Measurements from ENCODE around the gene RAB14. TPM values are rescaled to one million over a fixed set of nuclear protein-coding genes. Genes with fewer than 3 reads are reported as not detected.

RAB14 gene
- total RNA-seq, 3 donors from 2014 or later, result 70.1 to 87.2 (median 76.2) TPM

DNA sequence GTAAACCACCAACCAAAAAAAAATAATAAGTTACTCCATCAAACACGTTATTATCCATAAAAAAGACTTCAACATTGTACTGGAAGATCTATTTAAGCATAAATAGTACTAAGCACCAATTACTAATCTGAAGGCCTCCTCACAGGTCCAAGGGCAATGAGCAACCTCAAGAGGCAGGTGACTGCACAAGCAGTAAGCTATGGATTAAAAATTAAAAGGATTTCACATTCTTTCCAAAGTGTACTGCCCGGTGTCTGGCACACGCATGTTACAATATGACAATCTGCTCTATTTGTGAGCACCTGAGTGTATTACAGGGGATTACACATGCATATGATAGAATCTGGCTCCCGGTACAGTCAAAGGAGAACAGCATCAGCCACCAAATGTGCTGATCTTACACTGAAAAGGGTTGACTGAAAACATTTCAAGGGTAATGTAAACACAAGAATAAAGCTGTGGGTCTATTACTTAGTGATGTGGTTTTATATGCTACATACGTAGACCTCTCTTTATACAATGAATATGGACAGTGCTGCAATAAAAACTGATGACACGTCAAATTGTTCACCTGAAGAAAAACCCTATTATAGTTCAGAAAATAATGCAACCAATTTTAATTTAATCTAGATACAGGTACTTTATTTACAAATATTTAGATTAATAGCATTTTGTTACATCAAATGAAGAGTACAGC, 22.8 kb downstream of the RAB14 start:
- ATAC-seq (no peak), DNase-seq (no peak)
- intact Hi-C loops (cut with DNase I, micrococcal nuclease), result no loop called here
- TF ChIP-seq, protein P1, sequence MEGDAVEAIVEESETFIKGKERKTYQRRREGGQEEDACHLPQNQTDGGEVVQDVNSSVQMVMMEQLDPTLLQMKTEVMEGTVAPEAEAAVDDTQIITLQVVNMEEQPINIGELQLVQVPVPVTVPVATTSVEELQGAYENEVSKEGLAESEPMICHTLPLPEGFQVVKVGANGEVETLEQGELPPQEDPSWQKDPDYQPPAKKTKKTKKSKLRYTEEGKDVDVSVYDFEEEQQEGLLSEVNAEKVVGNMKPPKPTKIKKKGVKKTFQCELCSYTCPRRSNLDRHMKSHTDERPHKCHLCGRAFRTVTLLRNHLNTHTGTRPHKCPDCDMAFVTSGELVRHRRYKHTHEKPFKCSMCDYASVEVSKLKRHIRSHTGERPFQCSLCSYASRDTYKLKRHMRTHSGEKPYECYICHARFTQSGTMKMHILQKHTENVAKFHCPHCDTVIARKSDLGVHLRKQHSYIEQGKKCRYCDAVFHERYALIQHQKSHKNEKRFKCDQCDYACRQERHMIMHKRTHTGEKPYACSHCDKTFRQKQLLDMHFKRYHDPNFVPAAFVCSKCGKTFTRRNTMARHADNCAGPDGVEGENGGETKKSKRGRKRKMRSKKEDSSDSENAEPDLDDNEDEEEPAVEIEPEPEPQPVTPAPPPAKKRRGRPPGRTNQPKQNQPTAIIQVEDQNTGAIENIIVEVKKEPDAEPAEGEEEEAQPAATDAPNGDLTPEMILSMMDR (IDR thresholded peaks at IDR 0.05), result no peak
- no peak overlapping the region for H3K4me3 ChIP-seq
- H3K36me3 ChIP-seq (ENCODE audit: low read depth), result no peaks in the 10 kb centered on the region
- H3K4me1 ChIP-seq (ENCODE audit: low read depth), result no peaks in the 10 kb centered on the region
- no peaks in the 10 kb centered on the region for H3K9me3 ChIP-seq

DNA sequence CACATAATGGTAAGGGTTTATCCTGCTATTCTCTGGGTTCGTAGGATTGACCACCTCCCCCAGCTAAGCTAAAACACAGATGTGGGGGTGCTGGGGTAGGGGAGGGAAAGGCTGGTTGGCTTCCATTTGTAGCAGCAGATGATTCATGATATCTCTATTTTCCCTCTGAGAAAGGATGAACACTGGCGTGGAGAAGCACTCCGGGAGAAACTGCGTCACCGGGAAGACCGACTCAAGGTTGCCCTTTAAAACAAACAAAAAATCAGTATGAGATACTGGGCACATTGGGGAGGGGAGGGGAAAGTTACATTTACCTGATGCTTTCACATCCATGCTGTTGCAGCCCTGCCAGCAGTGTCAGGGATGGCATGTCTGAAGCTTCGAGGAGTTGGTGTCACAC, 28.2 kb downstream of the RAB14 start:
- DNase-seq, result no peak
- H3K36me3 ChIP-seq (ENCODE audit: low read depth), result no peaks in the 10 kb centered on the region
- H3K9me3 ChIP-seq, result no peaks in the 10 kb centered on the region
- no peak for ATAC-seq
- H3K4me3 ChIP-seq, result no peak overlapping the region
- H3K4me1 ChIP-seq (ENCODE audit: low read depth), result no peaks in the 10 kb centered on the region
- TF ChIP-seq, protein P1 (IDR thresholded peaks at IDR 0.05), result no peak
- intact Hi-C loops (cut with DNase I, micrococcal nuclease), result no loop called here

GRCh38 chr9:121172726-121173487, 28.8 kb downstream of the RAB14 start:
- TF ChIP-seq, protein P1 (IDR thresholded peaks at IDR 0.05), result no peak
- intact Hi-C loops (cut with DNase I, micrococcal nuclease), result no loop called here
- ATAC-seq (no peak), DNase-seq (no peak)
- H3K9me3 ChIP-seq, result no peaks in the 10 kb centered on the region
- no peak overlapping the region for H3K4me3 ChIP-seq
- H3K4me1 ChIP-seq (ENCODE audit: low read depth), result no peaks in the 10 kb centered on the region
- no peaks in the 10 kb centered on the region for H3K36me3 ChIP-seq (ENCODE audit: low read depth)

DNA sequence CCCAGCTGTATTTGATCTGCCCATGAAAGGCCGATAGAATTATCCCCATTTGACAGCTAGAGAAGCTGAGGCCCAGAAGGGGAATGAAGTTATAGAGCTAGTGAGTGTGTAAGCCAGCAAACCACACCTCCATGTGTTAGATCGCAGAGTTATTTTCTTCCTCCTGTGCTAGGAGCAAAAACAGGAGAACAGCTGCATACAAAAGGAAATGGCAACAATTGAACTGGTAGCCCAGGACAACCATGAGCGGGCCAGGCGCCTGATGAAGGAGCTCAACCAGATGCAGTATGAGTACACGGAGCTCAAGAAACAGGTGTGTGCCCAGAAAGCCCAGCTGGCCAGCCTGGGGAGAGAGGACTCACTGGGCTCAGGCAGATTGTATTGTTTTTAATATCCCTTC, 30.4 kb downstream of the RAB14 start:
- TF ChIP-seq, protein P1 (IDR thresholded peaks at IDR 0.05), result no peak
- no peak for ATAC-seq
- Histone ChIP-seq H3K4me3 (no peak overlapping the region), H3K36me3 (ENCODE audit: low read depth) (no peaks in the 10 kb centered on the region), H3K9me3 (no peaks in the 10 kb centered on the region), H3K4me1 (ENCODE audit: low read depth) (no peaks in the 10 kb centered on the region)
- no peak for DNase-seq
- intact Hi-C loops (cut with DNase I, micrococcal nuclease), result no loop called here

DNA sequence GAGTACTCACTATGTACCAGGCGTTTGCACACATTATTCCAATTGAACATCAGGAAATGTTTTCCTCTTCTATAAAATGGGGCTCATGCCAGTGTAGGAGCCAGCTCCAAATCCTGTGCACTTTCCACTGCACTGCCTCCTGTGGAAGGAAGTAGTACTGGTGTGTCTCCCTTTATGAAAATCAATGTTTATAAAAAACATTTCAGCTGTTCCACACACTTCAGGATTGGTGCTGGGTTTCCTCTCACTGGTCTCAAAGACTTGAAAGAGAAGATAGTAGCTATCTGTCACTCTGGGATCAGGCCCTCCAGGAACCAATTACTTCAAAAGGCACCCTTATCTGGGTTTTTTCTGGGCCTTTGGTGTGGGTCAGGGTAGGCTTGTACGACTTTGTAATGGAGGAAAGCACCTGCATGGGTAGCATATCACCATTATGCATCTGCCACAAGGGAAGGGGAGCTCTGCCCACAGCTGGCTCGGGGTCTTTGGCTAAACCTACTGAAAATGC, 32.5 kb downstream of the RAB14 start:
- intact Hi-C loops (cut with DNase I, micrococcal nuclease), result no loop called here
- DNase-seq (no peak), ATAC-seq (peak; percentile 57)
- no peak overlapping the region for H3K4me3 ChIP-seq
- H3K9me3 ChIP-seq, result no peaks in the 10 kb centered on the region
- no peaks in the 10 kb centered on the region for H3K4me1 ChIP-seq (ENCODE audit: low read depth)
- no peaks in the 10 kb centered on the region for H3K36me3 ChIP-seq (ENCODE audit: low read depth)
- TF ChIP-seq, protein P1 (IDR thresholded peaks at IDR 0.05), result no peak
